T47D (cell line): ENCODE results near the gene CCDC112.

Experiments used
- DNase-seq, 2 experiments: peaks; one replicate each; pipeline versions ENCODE4 v3.0.0 to v3.0.0-alpha.2; 2011 to 2012; ENCODE audit warnings: low read depth in 1 of 2, low spot score in 1 of 2
- JUND ChIP-seq: IDR thresholded peaks from 2 replicates; pipeline ENCODE4 v1.6.1; 2012; ENCODE audit warnings: low read depth
- in situ Hi-C: cut with HindIII; loops from 2 replicates; pipeline ENCODE4 v1.10.0; 2016; ENCODE audit warnings: low sequenced_read_pairs, low pct_unique_long_range_greater_than_20kb

Gene CCDC112

GRCh38 chr5:115306011-115306536 lies 9.6 kb upstream of the CCDC112 start:
- peak in 1 of 2 experiments; percentile 38 for DNase-seq
- in situ Hi-C loops: no loop called here
- TF ChIP-seq JUND: no peak

DNA sequence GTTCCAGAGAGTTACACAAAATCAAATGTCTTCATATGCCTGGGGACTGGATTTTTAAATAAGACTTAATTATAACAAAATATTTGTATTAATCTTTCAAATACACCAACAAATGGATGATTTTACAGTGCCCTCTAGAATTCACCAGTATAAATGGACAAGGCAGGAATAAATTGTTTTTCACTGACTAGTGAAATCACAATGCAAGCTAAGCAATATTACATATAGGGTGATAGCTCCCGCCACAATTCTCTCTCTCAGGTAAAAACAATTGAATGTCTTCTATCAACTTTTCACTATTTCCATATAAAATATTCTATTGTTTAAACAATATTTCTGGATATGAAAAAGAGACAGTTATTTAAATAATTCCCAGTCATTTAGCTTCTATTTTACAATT lies 8.0 kb upstream of the CCDC112 start:
- in situ Hi-C loops: no loop called here
- no peak for TF ChIP-seq JUND

DNA sequence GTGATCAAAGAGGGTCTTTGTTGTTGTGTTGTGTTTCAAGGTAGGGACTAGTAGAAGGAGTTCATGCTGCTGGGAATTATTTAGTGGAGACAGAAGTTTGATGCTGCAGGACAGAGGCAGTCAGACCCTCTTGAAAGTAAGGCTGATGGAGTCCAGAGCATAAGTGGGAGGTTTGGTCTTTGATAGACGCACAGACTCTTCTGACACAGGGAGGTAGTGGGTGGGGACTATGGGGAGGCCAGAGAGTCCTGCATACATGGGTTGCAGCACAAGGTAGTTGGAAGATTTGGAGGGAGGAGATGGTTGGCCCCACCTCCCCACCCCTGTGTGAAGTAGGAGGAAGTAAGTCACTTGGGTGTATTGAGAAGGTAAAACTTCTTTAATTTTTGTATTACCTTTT lies 2.4 kb upstream of the CCDC112 start:
- no peak for DNase-seq

More for the DNA sequence above, 8.0 kb upstream of the CCDC112 start:
- DNase-seq: no peak

GRCh38 chr5:115297031-115297430 lies 577 bp upstream of the CCDC112 start:
- in situ Hi-C loops: no loop called here
- DNase-seq: peak in 1 of 2 experiments; percentile 9
- TF ChIP-seq JUND: no peak

More for the DNA sequence above, 2.4 kb upstream of the CCDC112 start:
- in situ Hi-C loops: no loop called here
- no peak for TF ChIP-seq JUND

DNA sequence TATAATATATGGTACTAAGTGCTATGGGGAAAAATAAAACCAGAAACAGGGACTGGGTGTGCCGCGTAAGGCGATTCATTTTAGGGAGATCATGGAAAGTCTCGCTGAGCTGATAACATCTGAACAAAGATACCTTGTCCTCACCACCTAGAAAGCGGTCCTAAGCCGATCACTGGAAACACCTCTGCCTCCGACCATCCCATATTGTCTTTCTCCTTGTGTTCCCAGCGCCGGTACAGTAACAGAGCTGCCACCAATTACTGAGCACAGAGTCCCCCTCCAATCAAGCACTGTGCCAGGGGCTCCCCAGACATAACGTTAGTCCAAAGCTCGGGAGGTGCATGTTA lies 704 bp downstream of the CCDC112 start:
- in situ Hi-C loops: no loop called here
- DNase-seq: no peak
- TF ChIP-seq JUND: no peak

- no peak for TF ChIP-seq JUND
- in situ Hi-C loops: no loop called here
- DNase-seq: no peak
Observed at GRCh38 chr5:115291397-115291796, 5.1 kb downstream of the CCDC112 start.

- TF ChIP-seq JUND: no peak
- no peak for DNase-seq
- in situ Hi-C loops: no loop called here
Observed at GRCh38 chr5:115289104-115289503, 7.3 kb downstream of the CCDC112 start.

DNA sequence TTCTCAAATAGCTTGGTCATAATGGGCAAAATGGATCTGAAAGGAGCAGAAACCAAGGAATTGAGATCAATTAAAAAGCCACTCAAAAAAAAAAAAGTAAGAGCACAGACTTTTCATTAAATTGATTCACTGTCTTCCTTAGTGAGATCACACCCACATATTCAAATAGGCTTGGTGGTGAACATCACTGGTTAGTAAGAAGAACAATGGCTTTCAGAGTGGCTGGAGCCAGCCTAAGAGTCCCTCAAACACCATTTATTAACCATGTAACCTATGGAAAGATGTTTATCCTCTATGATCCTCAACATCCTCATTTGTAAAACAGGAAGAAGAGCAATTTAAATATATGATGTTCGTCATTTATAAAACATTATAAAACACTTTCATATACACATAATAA lies 12.4 kb downstream of the CCDC112 start:
- no peak for DNase-seq
- no peak for TF ChIP-seq JUND
- in situ Hi-C loops: no loop called here

- DNase-seq: no peak
- in situ Hi-C loops: no loop called here
- TF ChIP-seq JUND: no peak
Observed at GRCh38 chr5:115282131-115282530, 14.3 kb downstream of the CCDC112 start.

DNA sequence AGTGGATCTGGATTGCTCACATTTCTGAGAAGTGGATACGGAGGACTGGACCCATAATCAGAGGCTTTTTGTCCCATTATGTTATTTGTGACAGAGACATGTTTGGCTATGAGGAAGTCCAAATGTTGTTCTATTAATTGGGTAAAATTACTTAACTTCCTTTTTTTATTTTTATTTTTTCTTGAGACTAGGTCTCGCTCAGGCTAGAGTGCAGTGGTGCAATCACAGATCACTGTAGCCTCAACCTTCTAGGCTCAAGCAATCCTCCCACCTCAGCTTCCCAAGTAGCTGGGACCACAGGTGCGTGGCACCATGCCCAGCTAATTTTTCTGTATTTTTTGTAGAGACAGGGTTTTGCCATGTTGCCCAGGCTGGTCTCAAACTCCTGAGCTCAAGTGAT lies 21.9 kb downstream of the CCDC112 start:
- no peak for TF ChIP-seq JUND
- DNase-seq: no peak
- in situ Hi-C loops: no loop called here

- DNase-seq: no peak
- TF ChIP-seq JUND: no peak
- in situ Hi-C loops: no loop called here
Observed at GRCh38 chr5:115272297-115272958, 24.0 kb downstream of the CCDC112 start.

DNA sequence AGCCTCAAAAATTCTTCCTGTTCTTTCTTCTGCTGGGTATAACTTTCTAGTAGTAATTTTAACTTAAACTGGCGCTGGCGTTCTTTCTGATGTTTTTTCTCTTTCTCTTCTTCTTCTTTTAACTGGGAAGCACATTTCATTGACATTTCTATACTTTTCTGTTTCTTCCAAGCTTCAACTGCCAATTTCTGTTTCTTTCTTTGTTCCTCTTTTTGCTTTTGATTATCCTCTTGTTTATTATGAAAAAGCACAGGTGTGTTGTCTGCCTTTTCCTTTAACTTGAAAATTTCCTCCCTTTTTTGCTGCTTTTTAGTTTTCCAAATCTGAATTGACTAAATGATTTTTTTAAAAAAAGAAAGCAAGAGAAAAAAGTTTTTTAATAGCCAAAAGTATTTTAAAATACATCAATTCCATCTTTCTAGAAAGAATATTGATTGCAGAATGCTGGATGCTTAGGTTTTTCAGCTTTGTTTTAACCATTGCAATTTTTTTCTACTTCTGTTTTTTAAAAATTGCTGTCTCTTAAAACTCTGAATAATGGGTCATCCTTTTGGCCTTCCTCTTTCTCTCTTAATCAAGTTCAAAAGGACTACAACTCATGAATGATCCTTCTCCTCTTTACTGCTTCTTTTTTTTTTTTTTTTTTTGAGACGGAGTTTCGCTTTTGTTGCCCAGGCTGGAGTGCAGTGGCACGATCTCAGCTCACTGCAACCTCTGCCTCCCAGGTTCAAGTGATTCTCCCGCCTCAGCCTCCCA lies 25.0 kb downstream of the CCDC112 start:
- no peak for DNase-seq
- in situ Hi-C loops: no loop called here
- TF ChIP-seq JUND: no peak

DNA sequence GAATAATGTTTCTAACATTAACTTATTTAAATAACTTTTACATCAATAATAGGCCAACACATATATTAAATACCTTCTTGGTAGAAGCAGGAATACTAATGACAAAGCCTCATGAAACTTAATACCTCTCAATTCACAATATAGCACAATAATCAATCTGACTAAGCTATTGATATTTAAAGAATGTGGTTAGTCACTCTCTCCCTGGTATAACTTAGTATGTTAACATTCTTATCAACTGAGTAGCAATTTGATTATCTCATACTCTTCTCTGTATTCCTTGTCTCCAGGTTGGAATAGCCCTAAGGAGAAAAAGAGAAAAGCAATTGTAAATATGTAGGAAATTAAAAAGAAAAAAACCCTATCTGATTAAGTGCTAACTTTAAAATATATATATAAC lies 28.8 kb downstream of the CCDC112 start:
- DNase-seq: no peak
- no peak for TF ChIP-seq JUND
- in situ Hi-C loops: no loop called here
